H7 (cell line): ENCODE results near the gene DPEP3. TPM values are rescaled to one million over a fixed set of nuclear protein-coding genes. Genes with fewer than 3 reads are reported as not detected.
"Not testable (repeated sequence)": the region's sequence is repeated elsewhere in the genome, so short reads cannot be mapped to it uniquely, and the experiment has no call there.

ENCODE experiments used
- DNase-seq: peaks from one replicate; pipeline ENCODE4 v3.0.0; 2012
- H3K27me3 ChIP-seq: 2 replicates; pipeline ENCODE4 v1.6.0; 2011; ENCODE audit warnings: mild to moderate bottlenecking, low read length; ENCODE audit not compliant: control insufficient read depth, insufficient read depth
- H3K36me3 ChIP-seq: replicated peaks from 2 replicates; pipeline ENCODE4 v1.5.1; 2011; ENCODE audit warnings: low read length; ENCODE audit not compliant: control insufficient read depth, insufficient read depth
- H3K4me3 ChIP-seq: 2 replicates; pipeline ENCODE4 v1.5.1; 2011; ENCODE audit warnings: low read depth, mild to moderate bottlenecking, control low read depth, low read length, moderate library complexity; ENCODE audit not compliant: insufficient read depth
- total RNA-seq: library from RNA; depleted of rRNA; stranded (reverse); fragments of >200 nt; shearing (Covaris generic); gene quantifications from 2 replicates; pipeline ENCODE4 v1.2.3, GENCODE V29; 2014

The DPEP3 gene
- total RNA-seq, 1 experiment from 2014 or later: 0.03 TPM

DNA sequence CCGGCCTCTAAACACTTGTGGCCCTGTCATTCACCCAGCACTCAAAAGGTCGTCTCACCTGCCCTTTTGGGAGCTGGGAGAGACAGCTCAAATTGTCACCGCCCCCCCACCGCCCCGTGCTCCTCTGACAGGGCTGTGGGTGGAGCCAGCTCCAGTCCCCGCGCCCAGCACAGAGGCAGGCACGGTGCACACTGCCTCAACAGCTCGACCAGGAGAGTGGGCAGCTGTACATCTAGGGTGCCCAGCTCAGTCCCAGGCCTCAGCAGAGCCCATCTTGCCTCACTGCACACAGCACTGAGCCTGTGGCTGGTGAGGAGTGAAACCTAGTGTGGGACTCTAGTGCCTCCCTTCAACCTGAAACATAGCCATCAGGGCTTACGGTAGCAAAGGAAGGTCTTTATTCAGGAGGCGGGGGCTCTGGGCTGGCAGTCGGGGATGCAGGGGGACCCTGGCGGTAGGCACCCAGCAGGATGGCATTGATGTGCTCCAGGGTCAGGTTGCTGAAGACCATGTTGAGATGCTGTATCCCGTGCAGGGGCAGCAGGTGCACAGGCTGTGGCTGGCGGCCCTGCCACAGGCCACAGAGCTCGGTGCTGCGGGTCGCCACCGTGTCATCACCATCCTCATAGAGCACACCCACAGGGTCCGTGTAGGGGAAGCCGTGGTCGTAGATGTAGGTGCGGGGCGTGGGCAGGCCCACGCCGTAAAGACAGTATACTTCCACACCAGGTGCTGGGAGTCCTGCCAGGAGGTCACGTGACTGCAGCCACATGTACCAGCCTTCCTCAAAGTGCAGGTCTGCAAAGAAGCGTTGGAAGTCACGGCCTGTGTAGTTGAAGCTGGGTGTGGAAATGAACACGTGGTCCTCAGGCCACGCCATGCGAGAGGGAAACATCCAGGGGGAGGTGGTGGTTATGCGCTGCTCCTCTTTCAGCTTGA lies 40.5 kb downstream of the DPEP3 start:
- DNase-seq: no peak
- Histone ChIP-seq H3K4me3 (no peak overlapping the region), H3K36me3 (peaks cover 4% of the 10 kb centered on the region), H3K27me3 (no peaks in the 10 kb centered on the region)

DNA sequence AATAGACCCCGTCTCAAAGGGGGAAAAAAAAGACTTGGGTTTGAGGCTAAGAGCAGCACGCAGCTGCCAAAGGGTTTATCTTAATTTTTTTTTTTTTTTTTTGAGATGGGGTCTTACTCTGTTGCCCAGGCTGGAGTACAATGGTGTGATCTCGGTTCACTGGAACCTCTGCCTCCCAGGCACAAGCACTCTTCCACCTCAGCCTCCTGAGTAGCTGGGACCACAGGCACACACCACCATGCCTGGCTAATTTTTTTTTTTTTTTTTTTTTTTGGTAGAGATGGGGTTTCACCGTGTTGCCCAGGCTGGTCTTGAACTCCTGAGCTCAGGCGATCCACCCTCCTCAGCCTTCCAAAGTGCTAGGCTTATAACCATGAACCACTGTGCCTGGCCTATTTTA lies 42.6 kb downstream of the DPEP3 start:
- not testable (repeated sequence) for H3K4me3 ChIP-seq, H3K27me3 ChIP-seq, DNase-seq, H3K36me3 ChIP-seq

DNA sequence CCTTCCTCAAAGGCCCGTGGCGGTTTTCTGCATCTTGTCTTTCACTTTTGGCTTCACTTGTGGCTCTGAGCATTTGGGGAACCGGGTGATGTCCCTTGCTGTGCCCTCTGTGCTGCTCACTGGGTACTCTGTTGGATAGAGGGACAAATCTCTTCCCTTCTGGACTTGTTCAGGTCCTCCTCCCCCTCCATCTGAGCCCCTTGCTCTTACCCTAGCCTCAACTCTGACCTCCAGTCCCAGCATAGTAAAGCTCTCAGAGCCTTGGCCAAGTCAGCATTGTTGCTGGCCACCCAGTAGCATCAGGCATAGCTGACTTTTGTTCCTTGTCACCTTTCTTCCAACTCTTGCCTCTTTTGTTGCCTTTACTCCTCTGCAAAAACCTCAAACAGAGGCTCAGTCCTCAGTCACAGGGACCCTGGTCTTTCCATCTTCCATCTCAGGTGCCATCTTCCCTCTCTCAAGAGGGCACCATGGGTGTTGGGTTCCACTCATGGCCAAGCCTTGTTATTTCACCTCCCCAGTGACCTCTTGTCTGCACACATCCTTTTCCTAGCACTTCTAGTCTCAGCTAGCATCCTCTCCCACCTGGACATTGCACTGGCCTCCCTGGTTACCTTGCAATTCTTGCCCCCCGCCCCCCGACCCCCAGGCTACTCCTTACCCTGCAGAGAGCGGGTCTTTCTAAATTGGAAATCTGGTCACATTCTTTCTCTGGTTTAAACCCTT lies 43.3 kb downstream of the DPEP3 start:
- H3K4me3 ChIP-seq: peak overlapping the region; percentile 98
- H3K27me3 ChIP-seq: no peaks in the 10 kb centered on the region
- peaks cover 2% of the 10 kb centered on the region for H3K36me3 ChIP-seq
- no peak for DNase-seq

DNA sequence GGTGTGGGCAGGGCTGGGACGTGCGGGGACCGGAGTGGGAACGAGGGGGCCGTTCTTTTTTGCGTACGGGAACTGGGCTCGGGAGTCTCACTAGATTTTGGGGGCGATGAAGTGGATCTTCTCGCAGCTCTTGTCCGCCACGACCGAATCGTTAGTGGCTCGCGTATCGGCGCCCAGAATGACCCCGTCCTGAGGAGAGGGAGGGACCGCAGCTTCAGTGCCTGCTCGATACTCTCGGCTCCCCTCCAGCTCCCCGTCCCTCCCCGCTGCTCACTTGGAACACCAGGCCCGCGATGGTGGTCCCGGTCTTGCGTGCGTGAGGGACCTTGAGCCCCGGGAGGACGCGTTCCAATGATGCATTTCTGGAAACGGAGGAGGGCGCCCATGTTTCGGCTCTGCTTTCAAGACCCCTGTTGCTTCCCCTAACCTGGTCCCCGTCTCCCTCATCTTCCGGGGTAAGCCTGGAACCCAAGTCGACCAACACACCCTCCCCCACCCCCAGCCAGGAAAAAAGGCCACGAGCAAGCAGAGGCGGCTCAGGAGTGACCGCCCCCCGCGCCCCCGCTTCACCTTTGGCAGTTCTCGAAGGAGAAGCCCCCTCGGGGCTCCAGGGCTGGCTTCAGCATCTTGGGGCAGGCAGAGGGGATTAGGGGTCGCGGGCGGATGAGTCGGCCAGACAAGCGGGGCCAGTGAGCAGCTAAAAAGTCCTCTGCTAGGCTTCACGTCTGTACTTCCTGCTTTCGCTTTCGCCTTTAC lies 44.0 kb downstream of the DPEP3 start, which contains the start of gene PSMB10:
Gene PSMB10 (minus strand): TSS at position 727 of the 756 bp plus-strand sequence. CDS start 101 bp downstream, at position 626.
- peak; percentile 89 for DNase-seq
- Histone ChIP-seq H3K4me3 (peak within 1 kb of the TSS; percentile 98), H3K36me3 (peaks cover 1% of the 10 kb centered on the region), H3K27me3 (no peaks in the 10 kb centered on the region)

DNA sequence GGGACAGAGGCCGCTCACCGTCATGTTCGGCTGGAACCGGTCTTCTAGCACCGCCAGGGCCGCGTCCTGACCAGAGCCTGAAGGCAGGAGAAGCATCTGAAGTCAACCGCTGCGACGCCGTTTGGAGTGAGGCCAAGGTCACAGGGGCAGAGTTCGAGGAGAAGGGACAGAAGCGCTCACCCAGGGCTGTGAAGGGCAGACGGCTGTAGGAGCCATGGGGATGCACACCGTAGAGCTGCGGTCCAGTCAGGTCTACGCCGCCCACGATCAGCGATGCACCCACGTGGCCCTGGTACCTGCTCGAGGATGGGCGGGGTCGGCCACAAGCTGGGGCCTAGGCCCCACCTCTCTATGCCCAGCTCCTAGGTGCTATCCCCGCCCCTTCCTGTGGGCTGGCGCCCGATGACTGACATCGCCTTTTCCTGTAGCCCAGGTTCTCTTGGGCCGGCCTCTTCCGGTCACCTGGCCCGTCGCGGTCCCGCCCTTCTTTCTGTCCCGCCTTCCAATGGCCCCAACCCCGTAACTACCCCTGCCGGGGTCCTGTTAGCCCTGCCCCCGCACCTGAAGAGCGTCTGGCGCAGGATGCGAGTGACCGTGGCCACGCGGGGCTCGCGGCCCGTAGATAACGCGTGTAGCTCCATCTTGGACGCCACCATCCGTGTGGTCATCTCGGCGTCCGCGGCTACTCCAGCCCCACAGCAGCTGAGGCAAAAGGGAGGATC lies 44.7 kb downstream of the DPEP3 start:
- DNase-seq: peak; percentile 100
- H3K36me3 ChIP-seq: peaks cover 1% of the 10 kb centered on the region
- H3K4me3 ChIP-seq: peak overlapping the region; percentile 98
- H3K27me3 ChIP-seq: no peaks in the 10 kb centered on the region

DNA sequence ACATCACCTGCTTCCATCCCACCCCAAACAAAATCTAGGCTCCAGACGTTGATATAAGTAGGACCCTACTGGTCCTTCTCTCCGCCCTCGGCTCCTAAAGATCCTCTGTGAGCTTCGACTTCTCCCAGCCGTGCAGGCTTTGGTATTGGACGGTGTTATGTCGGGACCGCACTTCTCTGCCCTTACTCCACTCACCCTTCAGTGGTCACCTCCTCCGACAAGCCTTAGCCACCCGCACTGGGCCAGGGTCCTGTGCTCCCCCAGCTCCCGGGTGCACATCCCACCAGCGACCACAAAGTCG lies 45.2 kb downstream of the DPEP3 start:
- H3K4me3 ChIP-seq: peak overlapping the region; percentile 98
- DNase-seq: no peak
- no peaks in the 10 kb centered on the region; the same call in 1 of the 2 replicates for H3K36me3 ChIP-seq
- no peaks in the 10 kb centered on the region for H3K27me3 ChIP-seq

DNA sequence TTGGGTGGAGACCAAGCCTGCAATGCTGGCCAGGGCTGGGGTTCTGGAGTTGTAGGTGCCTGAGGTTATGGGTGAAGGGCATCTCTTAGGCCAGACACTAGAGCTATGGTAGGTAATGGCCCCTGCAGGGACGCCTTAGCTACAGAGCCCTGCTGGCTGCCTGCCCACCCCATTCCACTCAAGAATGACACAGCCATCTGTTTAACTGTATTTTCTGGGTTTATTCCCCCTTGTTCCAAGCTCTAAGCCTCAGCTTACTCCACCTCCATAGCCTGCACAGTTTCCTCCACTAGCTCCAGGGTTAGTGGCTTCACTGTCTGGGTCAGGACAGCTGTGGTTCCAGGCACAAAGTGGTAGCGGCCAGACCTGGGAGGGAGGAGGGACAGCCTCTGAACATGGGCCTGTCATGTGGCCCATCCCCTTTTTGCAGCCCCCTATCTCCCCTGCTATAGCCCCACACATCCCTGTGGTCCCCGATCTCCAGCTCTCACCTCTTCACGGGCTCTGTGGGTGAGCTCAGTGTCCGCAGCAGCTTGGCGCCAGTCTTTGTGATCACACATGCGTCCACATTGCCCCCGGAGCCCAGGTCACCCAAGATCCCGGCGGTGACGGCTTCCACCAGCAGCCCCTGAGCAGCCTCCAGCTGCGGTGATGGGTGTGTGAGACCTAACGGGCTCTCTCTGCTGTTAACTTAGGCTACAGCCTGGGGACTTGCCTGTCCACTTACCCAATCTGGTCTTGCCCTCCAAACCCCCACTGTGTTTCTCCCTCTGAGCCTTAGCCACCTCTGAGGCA lies 45.8 kb downstream of the DPEP3 start:
- peak; percentile 72 for DNase-seq
- Histone ChIP-seq H3K4me3 (peak overlapping the region; percentile 98), H3K27me3 (no peaks in the 10 kb centered on the region), H3K36me3 (no peaks in the 10 kb centered on the region; the same call in 1 of the 2 replicates)

DNA sequence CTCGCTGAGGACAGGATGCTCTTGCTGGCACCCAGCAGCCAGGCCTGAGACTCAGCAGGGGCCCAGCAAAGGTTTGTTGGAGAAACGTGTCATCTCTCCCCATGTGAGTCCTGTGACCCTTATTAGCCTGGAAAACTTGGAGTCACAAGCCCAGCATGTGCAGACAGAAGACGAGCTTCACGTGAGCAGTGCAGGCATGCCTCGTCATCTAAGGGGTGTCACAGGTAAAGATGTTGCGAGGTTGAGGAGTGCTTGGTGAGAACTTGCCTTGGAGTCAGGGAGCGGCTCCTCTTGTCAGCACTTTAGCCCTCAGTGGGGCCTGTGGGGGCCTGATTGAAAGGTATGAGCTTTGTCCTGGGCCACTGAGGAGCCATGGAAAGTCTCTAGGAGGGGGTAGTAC lies 46.5 kb downstream of the DPEP3 start:
- no peaks in the 10 kb centered on the region; the same call in 1 of the 2 replicates for H3K36me3 ChIP-seq
- no peak overlapping the region for H3K4me3 ChIP-seq
- DNase-seq: peak; percentile 42
- no peaks in the 10 kb centered on the region for H3K27me3 ChIP-seq

DNA sequence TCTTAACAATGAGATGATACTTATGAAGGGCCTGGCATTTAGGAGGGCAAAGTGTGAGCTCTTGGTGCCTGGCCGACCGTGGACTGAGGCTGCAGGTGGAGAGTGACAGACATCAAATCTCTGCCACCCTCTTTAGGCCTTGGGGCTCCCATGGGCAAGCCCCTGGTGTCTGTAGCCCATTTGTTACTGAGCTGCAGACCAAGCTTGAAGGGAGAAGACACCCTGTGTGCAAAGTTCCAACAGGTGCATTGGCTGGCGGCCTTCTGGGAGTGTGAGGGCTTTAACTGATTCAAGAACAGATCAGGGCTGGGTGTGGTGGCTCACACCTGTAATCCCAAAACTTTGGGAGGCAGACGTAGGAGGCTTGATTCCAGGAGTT lies 47.8 kb downstream of the DPEP3 start:
- no peak for DNase-seq
- no peaks in the 10 kb centered on the region; the same call in 1 of the 2 replicates for H3K36me3 ChIP-seq
- H3K4me3 ChIP-seq: no peak overlapping the region
- H3K27me3 ChIP-seq: no peaks in the 10 kb centered on the region

DNA sequence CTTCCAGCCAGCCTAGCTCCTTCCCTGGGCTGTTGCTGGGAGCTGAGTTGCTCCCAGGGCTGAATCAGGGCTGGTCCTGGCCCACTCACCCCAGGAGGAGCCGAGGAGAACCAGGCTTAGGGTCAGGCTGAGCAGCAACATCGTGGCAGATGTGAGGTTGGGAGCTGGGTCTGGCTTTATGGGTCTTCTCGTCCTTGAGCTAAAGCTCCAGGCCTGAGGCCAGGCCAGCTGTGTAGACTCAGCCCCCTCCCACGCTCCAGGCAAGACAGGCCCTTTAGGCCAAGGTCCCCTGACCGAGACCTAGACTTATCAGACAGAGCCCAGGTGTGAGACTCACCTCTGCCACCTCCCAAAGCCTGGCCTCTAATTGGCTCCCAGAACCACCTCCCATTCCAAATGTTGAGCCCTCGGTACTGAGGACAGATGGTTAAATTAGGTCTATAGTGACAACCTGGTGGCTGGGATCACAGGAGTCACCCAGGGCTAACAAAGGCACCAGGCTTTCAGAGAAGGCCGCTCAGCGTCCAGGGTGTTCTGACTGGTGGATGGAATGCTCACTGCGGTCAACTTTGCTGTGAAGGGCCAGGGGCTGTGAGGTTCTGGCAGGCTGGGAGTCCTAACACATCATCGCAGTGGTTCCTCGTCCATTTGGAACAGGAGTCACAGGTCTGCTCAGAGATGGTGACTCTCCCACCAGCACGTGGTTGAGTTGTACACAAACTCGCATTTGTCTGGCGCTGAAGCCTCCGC lies 48.4 kb downstream of the DPEP3 start, which contains the start of gene CTRL:
Gene CTRL (minus strand): TSS at position 151 of the 750 bp plus-strand sequence. CDS start 10 bp downstream, at position 141.
- H3K27me3 ChIP-seq: no peaks in the 10 kb centered on the region
- H3K36me3 ChIP-seq: no peaks in the 10 kb centered on the region; the same call in 1 of the 2 replicates
- DNase-seq: peak; percentile 75
- H3K4me3 ChIP-seq: no peak within 1 kb of the TSS

DNA sequence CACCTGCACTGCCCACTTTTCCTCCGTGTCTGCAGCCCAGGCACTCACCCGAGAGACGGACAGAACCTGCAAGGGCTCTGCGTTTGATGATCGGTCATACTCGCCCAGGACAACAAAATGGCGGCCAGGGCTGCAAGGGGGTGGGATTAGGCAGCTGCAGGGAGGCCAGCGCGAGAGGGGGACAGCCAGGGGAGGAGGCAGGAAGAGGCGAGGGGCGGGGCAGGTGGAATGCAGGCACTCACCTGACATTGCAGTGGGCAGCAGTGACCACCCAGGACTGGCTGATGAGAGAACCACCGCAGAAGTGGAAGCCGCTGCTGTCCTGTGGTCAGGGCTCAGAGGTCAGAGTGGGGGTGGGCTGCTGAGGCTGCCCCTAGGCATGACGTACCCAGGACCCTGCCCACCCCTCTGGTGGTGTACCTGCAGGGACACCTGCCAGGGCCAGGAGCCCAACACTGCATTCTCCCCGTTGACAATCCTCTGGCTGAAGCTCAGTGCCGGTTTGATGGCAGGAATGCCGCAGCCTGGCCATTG lies 49.6 kb downstream of the DPEP3 start:
- Histone ChIP-seq H3K27me3 (no peaks in the 10 kb centered on the region), H3K36me3 (no peaks in the 10 kb centered on the region; the same call in 1 of the 2 replicates), H3K4me3 (no peak overlapping the region)
- DNase-seq: peak; percentile 58

DNA sequence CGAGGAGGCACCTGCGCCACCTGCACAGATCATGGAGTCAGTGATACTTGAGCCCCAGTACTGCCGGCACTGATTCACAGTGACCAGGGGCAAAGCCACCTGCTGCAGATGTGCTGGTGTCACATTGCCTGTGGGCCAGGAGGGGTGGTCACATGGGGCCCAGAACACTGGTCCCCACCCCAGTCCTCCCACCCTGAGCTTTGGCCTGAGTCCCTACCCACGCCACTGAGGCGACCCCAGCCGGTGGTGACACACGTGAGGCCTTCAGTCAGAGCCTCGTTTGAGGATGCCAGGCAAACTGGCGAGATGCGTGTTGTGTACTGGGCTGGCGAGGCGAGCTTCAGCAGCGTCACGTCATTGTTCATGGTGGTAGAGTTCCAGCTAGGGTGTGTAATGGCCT lies 50.1 kb downstream of the DPEP3 start:
- no peak overlapping the region for H3K4me3 ChIP-seq
- DNase-seq: no peak
- H3K27me3 ChIP-seq: no peaks in the 10 kb centered on the region
- no peaks in the 10 kb centered on the region; the same call in 1 of the 2 replicates for H3K36me3 ChIP-seq
